ENCODE measurements around the gene ARPC4. TPM values are rescaled to one million over a fixed set of nuclear protein-coding genes. Genes with fewer than 3 reads are reported as not detected.

Gene ARPC4
- total and polyA plus RNA-seq, 10 of the 15 experiments (the other 5 are each of a cell fraction or from before 2014, with no cell fraction given) = 42.0 to 354 (median 268) TPM

DNA sequence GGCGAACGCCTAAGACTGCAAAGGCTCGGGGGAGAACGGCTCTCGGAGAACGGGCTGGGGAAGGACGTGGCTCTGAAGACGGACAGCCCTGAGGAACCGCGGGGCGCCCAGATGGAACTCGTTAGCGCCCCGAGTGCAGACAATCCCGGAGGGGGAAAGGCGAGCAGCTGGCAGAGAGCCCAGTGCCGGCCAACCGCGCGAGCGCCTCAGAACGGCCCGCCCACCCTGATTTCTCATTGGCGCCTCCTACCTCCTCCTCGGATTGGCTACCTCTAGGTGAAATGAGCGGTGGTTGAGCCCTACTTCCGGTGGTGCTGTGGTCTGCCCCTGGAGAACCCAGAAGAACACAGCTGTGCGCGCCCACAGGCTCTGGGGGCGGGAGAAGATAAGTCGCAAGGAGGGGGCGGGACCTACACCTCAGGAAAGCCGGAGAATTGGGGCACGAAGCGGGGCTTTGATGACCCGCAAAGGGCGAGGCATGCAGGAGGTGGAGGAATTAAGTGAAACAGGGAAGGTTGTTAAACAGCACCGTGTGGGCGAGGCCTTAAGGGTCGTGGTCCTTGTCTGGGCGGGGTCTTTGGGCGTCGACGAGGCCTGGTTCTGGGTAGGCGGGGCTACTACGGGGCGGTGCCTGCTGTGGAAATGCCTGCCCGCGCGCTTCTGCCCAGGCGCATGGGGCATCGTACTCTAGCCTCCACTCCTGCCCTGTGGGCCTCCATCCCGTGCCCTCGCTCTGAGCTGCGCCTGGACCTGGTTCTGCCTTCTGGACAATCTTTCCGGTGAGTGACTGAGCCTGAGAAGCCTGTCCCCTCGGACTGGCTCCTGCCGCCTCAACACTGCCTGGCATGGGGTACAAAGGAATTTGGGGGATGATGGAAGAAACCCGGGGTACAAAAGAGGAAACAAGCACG, 43.0 kb upstream of the ARPC4 start, which contains the start of gene OGG1 (continued):
- TF ChIP-seq ZNF217 (IDR thresholded peaks at IDR 0.05) (no peak), CBX3 (IDR thresholded peaks at IDR 0.05; ENCODE audit: borderline replicate concordance, low read depth) (no peak), E2F4 (IDR thresholded peaks at IDR 0.05; ENCODE audit: low read depth, low read length) (0 out of 2 replicates have a peak, but pooled peaks have one; percentile 3), ZNF622 (IDR thresholded peaks at IDR 0.05) (no peak), CHD2 (IDR thresholded peaks at IDR 0.05; ENCODE audit: borderline replicate concordance, low read depth, low read length) (peak; percentile 52; the same call in 1 of the 2 replicates), IRF4 (IDR thresholded peaks at IDR 0.05; ENCODE audit: low read depth, low read length) (no peak), ATF7 (IDR thresholded peaks at IDR 0.05; ENCODE audit: low read depth) (peak; percentile 82), CBFB (IDR thresholded peaks at IDR 0.05; ENCODE audit: low read depth) (peak; percentile 87), BRCA1 (IDR thresholded peaks at IDR 0.05; ENCODE audit: low read depth, low read length) (no peak), EP300 (IDR thresholded peaks at IDR 0.05; ENCODE audit: borderline replicate concordance in 1 of 2, control insufficient read depth in 1 of 2, low read depth in 2 of 2, low read length in 2 of 2) (peak in 1 of 2 experiments; percentile 20; a peak in 1 of 4 replicates)
- TF ChIP-seq, protein P1, sequence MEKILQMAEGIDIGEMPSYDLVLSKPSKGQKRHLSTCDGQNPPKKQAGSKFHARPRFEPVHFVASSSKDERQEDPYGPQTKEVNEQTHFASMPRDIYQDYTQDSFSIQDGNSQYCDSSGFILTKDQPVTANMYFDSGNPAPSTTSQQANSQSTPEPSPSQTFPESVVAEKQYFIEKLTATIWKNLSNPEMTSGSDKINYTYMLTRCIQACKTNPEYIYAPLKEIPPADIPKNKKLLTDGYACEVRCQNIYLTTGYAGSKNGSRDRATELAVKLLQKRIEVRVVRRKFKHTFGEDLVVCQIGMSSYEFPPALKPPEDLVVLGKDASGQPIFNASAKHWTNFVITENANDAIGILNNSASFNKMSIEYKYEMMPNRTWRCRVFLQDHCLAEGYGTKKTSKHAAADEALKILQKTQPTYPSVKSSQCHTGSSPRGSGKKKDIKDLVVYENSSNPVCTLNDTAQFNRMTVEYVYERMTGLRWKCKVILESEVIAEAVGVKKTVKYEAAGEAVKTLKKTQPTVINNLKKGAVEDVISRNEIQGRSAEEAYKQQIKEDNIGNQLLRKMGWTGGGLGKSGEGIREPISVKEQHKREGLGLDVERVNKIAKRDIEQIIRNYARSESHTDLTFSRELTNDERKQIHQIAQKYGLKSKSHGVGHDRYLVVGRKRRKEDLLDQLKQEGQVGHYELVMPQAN (conservative IDR thresholded peaks at IDR 0.05) = peak; percentile 65; the same call in 1 of the 2 replicates
- TF ChIP-seq, protein P2, sequence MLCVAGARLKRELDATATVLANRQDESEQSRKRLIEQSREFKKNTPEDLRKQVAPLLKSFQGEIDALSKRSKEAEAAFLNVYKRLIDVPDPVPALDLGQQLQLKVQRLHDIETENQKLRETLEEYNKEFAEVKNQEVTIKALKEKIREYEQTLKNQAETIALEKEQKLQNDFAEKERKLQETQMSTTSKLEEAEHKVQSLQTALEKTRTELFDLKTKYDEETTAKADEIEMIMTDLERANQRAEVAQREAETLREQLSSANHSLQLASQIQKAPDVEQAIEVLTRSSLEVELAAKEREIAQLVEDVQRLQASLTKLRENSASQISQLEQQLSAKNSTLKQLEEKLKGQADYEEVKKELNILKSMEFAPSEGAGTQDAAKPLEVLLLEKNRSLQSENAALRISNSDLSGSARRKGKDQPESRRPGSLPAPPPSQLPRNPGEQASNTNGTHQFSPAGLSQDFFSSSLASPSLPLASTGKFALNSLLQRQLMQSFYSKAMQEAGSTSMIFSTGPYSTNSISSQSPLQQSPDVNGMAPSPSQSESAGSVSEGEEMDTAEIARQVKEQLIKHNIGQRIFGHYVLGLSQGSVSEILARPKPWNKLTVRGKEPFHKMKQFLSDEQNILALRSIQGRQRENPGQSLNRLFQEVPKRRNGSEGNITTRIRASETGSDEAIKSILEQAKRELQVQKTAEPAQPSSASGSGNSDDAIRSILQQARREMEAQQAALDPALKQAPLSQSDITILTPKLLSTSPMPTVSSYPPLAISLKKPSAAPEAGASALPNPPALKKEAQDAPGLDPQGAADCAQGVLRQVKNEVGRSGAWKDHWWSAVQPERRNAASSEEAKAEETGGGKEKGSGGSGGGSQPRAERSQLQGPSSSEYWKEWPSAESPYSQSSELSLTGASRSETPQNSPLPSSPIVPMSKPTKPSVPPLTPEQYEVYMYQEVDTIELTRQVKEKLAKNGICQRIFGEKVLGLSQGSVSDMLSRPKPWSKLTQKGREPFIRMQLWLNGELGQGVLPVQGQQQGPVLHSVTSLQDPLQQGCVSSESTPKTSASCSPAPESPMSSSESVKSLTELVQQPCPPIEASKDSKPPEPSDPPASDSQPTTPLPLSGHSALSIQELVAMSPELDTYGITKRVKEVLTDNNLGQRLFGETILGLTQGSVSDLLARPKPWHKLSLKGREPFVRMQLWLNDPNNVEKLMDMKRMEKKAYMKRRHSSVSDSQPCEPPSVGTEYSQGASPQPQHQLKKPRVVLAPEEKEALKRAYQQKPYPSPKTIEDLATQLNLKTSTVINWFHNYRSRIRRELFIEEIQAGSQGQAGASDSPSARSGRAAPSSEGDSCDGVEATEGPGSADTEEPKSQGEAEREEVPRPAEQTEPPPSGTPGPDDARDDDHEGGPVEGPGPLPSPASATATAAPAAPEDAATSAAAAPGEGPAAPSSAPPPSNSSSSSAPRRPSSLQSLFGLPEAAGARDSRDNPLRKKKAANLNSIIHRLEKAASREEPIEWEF (IDR thresholded peaks at IDR 0.05; ENCODE audit: insufficient replicate concordance, low read depth, low read length) = peak; percentile 25
- TF ChIP-seq, protein P3, sequence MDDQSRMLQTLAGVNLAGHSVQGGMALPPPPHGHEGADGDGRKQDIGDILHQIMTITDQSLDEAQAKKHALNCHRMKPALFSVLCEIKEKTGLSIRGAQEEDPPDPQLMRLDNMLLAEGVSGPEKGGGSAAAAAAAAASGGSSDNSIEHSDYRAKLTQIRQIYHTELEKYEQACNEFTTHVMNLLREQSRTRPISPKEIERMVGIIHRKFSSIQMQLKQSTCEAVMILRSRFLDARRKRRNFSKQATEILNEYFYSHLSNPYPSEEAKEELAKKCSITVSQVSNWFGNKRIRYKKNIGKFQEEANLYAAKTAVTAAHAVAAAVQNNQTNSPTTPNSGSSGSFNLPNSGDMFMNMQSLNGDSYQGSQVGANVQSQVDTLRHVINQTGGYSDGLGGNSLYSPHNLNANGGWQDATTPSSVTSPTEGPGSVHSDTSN (IDR thresholded peaks at IDR 0.05; ENCODE audit: insufficient replicate concordance, low read depth, low read length) = peak; percentile 4
- TF ChIP-seq, protein P4, sequence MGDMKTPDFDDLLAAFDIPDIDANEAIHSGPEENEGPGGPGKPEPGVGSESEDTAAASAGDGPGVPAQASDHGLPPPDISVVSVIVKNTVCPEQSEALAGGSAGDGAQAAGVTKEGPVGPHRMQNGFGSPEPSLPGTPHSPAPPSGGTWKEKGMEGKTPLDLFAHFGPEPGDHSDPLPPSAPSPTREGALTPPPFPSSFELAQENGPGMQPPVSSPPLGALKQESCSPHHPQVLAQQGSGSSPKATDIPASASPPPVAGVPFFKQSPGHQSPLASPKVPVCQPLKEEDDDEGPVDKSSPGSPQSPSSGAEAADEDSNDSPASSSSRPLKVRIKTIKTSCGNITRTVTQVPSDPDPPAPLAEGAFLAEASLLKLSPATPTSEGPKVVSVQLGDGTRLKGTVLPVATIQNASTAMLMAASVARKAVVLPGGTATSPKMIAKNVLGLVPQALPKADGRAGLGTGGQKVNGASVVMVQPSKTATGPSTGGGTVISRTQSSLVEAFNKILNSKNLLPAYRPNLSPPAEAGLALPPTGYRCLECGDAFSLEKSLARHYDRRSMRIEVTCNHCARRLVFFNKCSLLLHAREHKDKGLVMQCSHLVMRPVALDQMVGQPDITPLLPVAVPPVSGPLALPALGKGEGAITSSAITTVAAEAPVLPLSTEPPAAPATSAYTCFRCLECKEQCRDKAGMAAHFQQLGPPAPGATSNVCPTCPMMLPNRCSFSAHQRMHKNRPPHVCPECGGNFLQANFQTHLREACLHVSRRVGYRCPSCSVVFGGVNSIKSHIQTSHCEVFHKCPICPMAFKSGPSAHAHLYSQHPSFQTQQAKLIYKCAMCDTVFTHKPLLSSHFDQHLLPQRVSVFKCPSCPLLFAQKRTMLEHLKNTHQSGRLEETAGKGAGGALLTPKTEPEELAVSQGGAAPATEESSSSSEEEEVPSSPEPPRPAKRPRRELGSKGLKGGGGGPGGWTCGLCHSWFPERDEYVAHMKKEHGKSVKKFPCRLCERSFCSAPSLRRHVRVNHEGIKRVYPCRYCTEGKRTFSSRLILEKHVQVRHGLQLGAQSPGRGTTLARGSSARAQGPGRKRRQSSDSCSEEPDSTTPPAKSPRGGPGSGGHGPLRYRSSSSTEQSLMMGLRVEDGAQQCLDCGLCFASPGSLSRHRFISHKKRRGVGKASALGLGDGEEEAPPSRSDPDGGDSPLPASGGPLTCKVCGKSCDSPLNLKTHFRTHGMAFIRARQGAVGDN (IDR thresholded peaks at IDR 0.05) = peak; percentile 34; the same call in 1 of the 2 replicates
